SK-N-SH (cell line): ENCODE measurements around the gene SMIM14. TPM values are rescaled to one million over a fixed set of nuclear protein-coding genes. Genes with fewer than 3 reads are reported as not detected.

Experiments used
- CTCF ChIA-PET: fragments of 300-600, 350-600 bp; formaldehyde crosslinking; extraction: SDS; loops from one replicate; lab custom pipeline; 2021; lab: Yijun Ruan, JAX
- POLR2A ChIA-PET: fragments of 350-600 bp; sonication (Branson Sonifier 250); formaldehyde crosslinking; extraction: SDS; loops from one replicate; lab custom pipeline; 2020; ENCODE audit warnings: antibody characterized with exemption, inconsistent platforms; lab: Yijun Ruan, JAX
- DNase-seq: peaks from one replicate; pipeline ENCODE4 v3.0.0; 2012
- H2AFZ ChIP-seq: fragments of 200-600 bp; sonication (generic); 2 replicates; pipeline ENCODE4 v1.8.1; 2016; ENCODE audit warnings: antibody characterized with exemption, mild to moderate bottlenecking, low read depth
- H3F3A ChIP-seq: fragments of 200-600 bp; sonication (generic); replicated peaks from 2 replicates; pipeline ENCODE3; 2016; ENCODE audit warnings: antibody characterized with exemption, mild to moderate bottlenecking; ENCODE audit not compliant: insufficient read depth
- H3K27ac ChIP-seq, 2 experiments: fragments of 200-500 bp in 1 of 2; fragments of 200-600 bp in 1 of 2; sonication (Bioruptor generic) in 1 of 2; sonication (generic), shearing (Covaris generic) in 1 of 2; 2 replicates each; pipeline versions ENCODE4 v1.5.1 to v1.6.1; 2014 to 2016; ENCODE audit warnings: low read depth in 2 of 2, inconsistent platforms in 1 of 2, low read length in 1 of 2, mild to moderate bottlenecking in 1 of 2, mixed read lengths in 1 of 2
- H3K27me3 ChIP-seq: fragments of 200-600 bp; sonication (generic), shearing (Covaris generic); 2 replicates; pipeline ENCODE4 v1.6.1; 2016; ENCODE audit warnings: mixed run types; ENCODE audit not compliant: insufficient read depth
- H3K36me3 ChIP-seq, 2 experiments: fragments of 200-500 bp in 1 of 2; fragments of 200-600 bp in 1 of 2; sonication (Bioruptor generic) in 1 of 2; sonication (generic) in 1 of 2; replicated peaks in 1 of 2; 2 replicates each; pipeline versions ENCODE3 to v1.5.1; 2014 to 2016; ENCODE audit warnings: low read length in 1 of 2, mild to moderate bottlenecking in 1 of 2; ENCODE audit not compliant: insufficient read depth in 2 of 2, control insufficient read depth in 1 of 2
- H3K4me1 ChIP-seq, 2 experiments: fragments of 200-500 bp in 1 of 2; fragments of 200-600 bp in 1 of 2; sonication (Bioruptor generic) in 1 of 2; sonication (generic), shearing (Covaris generic) in 1 of 2; 2 replicates each; pipeline versions ENCODE4 v1.5.1 to v1.6.1; 2014 to 2016; ENCODE audit warnings: low read depth in 1 of 2, low read length in 1 of 2, mixed run types in 1 of 2; ENCODE audit not compliant: insufficient read depth in 2 of 2, control insufficient read depth in 1 of 2
- H3K4me2 ChIP-seq: fragments of 200-600 bp; sonication (generic), shearing (Covaris generic); 2 replicates; pipeline ENCODE4 v1.6.1; 2017; ENCODE audit warnings: mixed run types
- H3K4me3 ChIP-seq, 2 experiments: fragments of 200-500 bp in 1 of 2; fragments of 200-600 bp in 1 of 2; sonication (Bioruptor generic) in 1 of 2; sonication (generic), shearing (Covaris generic) in 1 of 2; 2 replicates each; pipeline versions ENCODE4 v1.5.1 to v1.8.1; 2014 to 2016; ENCODE audit warnings: low read depth in 2 of 2, inconsistent platforms in 1 of 2, low read length in 1 of 2, mild to moderate bottlenecking in 1 of 2, mixed read lengths in 1 of 2, moderate library complexity in 1 of 2
- H3K79me2 ChIP-seq: fragments of 200-600 bp; sonication (generic); 2 replicates; pipeline ENCODE4 v1.8.1; 2017; ENCODE audit warnings: mild to moderate bottlenecking; ENCODE audit not compliant: insufficient read depth
- H3K9ac ChIP-seq: fragments of 200-600 bp; sonication (generic); 2 replicates; pipeline ENCODE4 v1.6.1; 2017; ENCODE audit warnings: mixed run types
- H3K9me2 ChIP-seq: fragments of 200-600 bp; sonication (generic); 2 replicates; pipeline ENCODE4 v1.6.1; 2017; ENCODE audit warnings: mixed run types
- H3K9me3 ChIP-seq: fragments of 200-600 bp; sonication (generic); 2 replicates; pipeline ENCODE4 v1.6.1; 2017; ENCODE audit warnings: mixed run types, mild to moderate bottlenecking, moderate library complexity
- H4K20me1 ChIP-seq: fragments of 200-600 bp; sonication (generic); 2 replicates; pipeline ENCODE4 v1.6.1; 2017; ENCODE audit warnings: mild to moderate bottlenecking, mixed run types; ENCODE audit not compliant: insufficient read depth
- NRF1 ChIP-seq: IDR thresholded peaks from 2 replicates; pipeline ENCODE4 v1.6.1; 2012; ENCODE audit warnings: low read depth, mild to moderate bottlenecking, low read length
- RAD21 ChIP-seq: IDR thresholded peaks from 2 replicates; pipeline ENCODE4 v1.6.1; 2012; ENCODE audit warnings: mild to moderate bottlenecking, low read length
- SMC3 ChIP-seq: IDR thresholded peaks from 2 replicates; pipeline ENCODE4 v1.6.1; 2012; ENCODE audit warnings: low read depth, low read length, improper control_type of control experiment
- WGBS: methylation state at CpG from one replicate; pipeline ENCODE4 v1.1.6; 2017; ENCODE audit warnings: low lambda C conversion rate; 5-methylcytosine and 5-hydroxymethylcytosine counted together
- polyA plus RNA-seq, 3 experiments: library from polyadenylated mRNA; depleted of rRNA; stranded (reverse); fragments of >200 nt; gene quantifications; 2 replicates each; pipeline ENCODE4 v1.2.3, GENCODE V29; 2012
- TF ChIP-seq, protein P1 (sequence below): IDR thresholded peaks from 2 replicates; pipeline ENCODE4; 2012
- TF ChIP-seq, protein P2 (sequence below): fragments of 200-600 bp; sonication (generic); IDR thresholded peaks from 2 replicates; pipeline ENCODE4 v1.6.1; 2017; ENCODE audit warnings: antibody characterized with exemption, mild to moderate bottlenecking, moderate library complexity
- TF ChIP-seq, protein P3 (sequence below): IDR thresholded peaks from 2 replicates; pipeline ENCODE4 v1.6.1; 2012; ENCODE audit warnings: mild to moderate bottlenecking, low read depth, low read length, moderate library complexity
- TF ChIP-seq, protein P4 (sequence below): IDR thresholded peaks from 2 replicates; pipeline ENCODE4 v1.4.0; 2012; ENCODE audit warnings: low read depth, borderline replicate concordance

Gene SMIM14
- polyA plus RNA-seq, 1 of the 3 experiments (the other 2 are of a cell fraction), result 12.6 TPM

DNA sequence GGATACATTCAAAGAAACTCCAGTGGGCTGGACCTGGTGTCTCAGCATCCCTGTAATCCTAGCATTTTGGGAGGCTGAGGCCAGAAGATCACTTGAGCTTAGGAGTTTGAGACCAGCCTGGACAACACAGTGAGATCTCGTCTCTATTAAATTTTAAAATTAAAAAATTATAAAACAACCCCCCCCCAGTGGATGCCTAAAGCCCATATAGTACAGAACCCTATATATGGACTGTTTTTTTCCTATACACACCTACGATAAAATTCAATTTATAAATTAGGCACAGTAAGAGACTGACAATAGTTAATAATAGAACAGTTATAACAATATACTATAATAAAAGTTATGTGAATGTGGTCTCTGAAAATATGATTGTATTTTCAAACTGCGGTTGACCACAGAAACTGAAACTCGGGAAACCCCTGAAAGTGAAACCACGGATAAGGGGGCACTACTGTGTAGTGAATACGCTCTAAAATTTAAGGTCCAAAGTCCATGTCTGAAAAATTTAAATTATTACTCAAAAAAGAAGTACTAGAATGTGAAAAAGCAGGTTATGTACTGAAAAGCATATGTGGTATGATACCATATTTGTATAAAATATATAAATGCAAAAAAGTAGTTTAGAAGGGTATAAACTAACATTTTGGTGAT, 2.0 kb downstream of the SMIM14 start:
- TF ChIP-seq, protein P1, sequence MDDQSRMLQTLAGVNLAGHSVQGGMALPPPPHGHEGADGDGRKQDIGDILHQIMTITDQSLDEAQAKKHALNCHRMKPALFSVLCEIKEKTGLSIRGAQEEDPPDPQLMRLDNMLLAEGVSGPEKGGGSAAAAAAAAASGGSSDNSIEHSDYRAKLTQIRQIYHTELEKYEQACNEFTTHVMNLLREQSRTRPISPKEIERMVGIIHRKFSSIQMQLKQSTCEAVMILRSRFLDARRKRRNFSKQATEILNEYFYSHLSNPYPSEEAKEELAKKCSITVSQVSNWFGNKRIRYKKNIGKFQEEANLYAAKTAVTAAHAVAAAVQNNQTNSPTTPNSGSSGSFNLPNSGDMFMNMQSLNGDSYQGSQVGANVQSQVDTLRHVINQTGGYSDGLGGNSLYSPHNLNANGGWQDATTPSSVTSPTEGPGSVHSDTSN, result no peak
- TF ChIP-seq, protein P2, sequence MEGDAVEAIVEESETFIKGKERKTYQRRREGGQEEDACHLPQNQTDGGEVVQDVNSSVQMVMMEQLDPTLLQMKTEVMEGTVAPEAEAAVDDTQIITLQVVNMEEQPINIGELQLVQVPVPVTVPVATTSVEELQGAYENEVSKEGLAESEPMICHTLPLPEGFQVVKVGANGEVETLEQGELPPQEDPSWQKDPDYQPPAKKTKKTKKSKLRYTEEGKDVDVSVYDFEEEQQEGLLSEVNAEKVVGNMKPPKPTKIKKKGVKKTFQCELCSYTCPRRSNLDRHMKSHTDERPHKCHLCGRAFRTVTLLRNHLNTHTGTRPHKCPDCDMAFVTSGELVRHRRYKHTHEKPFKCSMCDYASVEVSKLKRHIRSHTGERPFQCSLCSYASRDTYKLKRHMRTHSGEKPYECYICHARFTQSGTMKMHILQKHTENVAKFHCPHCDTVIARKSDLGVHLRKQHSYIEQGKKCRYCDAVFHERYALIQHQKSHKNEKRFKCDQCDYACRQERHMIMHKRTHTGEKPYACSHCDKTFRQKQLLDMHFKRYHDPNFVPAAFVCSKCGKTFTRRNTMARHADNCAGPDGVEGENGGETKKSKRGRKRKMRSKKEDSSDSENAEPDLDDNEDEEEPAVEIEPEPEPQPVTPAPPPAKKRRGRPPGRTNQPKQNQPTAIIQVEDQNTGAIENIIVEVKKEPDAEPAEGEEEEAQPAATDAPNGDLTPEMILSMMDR, result peak; percentile 35
- TF ChIP-seq NRF1 (no peak), SMC3 (no peak), RAD21 (no peak; the same call in 1 of the 2 replicates)
- TF ChIP-seq, protein P3, sequence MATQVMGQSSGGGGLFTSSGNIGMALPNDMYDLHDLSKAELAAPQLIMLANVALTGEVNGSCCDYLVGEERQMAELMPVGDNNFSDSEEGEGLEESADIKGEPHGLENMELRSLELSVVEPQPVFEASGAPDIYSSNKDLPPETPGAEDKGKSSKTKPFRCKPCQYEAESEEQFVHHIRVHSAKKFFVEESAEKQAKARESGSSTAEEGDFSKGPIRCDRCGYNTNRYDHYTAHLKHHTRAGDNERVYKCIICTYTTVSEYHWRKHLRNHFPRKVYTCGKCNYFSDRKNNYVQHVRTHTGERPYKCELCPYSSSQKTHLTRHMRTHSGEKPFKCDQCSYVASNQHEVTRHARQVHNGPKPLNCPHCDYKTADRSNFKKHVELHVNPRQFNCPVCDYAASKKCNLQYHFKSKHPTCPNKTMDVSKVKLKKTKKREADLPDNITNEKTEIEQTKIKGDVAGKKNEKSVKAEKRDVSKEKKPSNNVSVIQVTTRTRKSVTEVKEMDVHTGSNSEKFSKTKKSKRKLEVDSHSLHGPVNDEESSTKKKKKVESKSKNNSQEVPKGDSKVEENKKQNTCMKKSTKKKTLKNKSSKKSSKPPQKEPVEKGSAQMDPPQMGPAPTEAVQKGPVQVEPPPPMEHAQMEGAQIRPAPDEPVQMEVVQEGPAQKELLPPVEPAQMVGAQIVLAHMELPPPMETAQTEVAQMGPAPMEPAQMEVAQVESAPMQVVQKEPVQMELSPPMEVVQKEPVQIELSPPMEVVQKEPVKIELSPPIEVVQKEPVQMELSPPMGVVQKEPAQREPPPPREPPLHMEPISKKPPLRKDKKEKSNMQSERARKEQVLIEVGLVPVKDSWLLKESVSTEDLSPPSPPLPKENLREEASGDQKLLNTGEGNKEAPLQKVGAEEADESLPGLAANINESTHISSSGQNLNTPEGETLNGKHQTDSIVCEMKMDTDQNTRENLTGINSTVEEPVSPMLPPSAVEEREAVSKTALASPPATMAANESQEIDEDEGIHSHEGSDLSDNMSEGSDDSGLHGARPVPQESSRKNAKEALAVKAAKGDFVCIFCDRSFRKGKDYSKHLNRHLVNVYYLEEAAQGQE, result no peak
- TF ChIP-seq, protein P4, sequence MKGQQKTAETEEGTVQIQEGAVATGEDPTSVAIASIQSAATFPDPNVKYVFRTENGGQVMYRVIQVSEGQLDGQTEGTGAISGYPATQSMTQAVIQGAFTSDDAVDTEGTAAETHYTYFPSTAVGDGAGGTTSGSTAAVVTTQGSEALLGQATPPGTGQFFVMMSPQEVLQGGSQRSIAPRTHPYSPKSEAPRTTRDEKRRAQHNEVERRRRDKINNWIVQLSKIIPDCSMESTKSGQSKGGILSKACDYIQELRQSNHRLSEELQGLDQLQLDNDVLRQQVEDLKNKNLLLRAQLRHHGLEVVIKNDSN, result no peak
- H3K9me3 ChIP-seq, result no peaks in the 10 kb centered on the region
- H4K20me1 ChIP-seq, result no peaks in the 10 kb centered on the region
- peak overlapping the region; percentile 91 to 99; a peak in 3 of 4 replicates for H3K27ac ChIP-seq
- H3K9ac ChIP-seq, result peak overlapping the region; percentile 97
- H3K27me3 ChIP-seq, result no peaks in the 10 kb centered on the region
- peaks cover 5 to 6% of the 10 kb centered on the region in 2 experiments; a peak in 3 of 4 replicates for H3K4me1 ChIP-seq
- H3K79me2 ChIP-seq, result peaks cover 54% of the 10 kb centered on the region
- H3K4me2 ChIP-seq, result peak overlapping the region; percentile 96
- ChIA-PET CTCF (interaction anchor here (5.7 kb wide), 1 partner anchor 168 kb away, joined by 30 read pairs; no protein-coding TSS in a partner anchor), POLR2A (interaction anchor here (1.0 kb wide), 1 partner anchor 109 kb away, joined by 3 read pairs; the partner anchor contains the start of gene UGDH)
- no peaks in the 10 kb centered on the region for H3K9me2 ChIP-seq
- DNase-seq, result no peak
- no peaks in the 10 kb centered on the region for H3K36me3 ChIP-seq
- peaks cover 31% of the 10 kb centered on the region for H3F3A ChIP-seq
- WGBS, result 37% methylated on average over 6 of the region's 6 CpGs
- peak overlapping the region; percentile 74 for H2AFZ ChIP-seq
- H3K4me3 ChIP-seq, result peak overlapping the region; percentile 85; a peak in 3 of 4 replicates
